ENCODE data around the gene GPR18. TPM values are rescaled to one million over a fixed set of nuclear protein-coding genes. Genes with fewer than 3 reads are reported as not detected.
"Not testable (repeated sequence)": the region's sequence is repeated elsewhere in the genome, so short reads cannot be mapped to it uniquely, and the experiment has no call there.

Gene GPR18
- total RNA-seq, 4 donors from 2014 or later = not detected

GRCh38 chr13:99254830-99255229, 3.3 kb downstream of the GPR18 start:
- Histone ChIP-seq H3K36me3 (peaks cover 0 to 19% (median 0%) of the 10 kb centered on the region in 3 donors), H3K27me3 (no peaks in the 10 kb centered on the region), H3K9me3 (no peaks in the 10 kb centered on the region), H3K4me3 (no peak overlapping the region), H3K4me1 (peaks cover 0 to 6% (median 0%) of the 10 kb centered on the region in 4 donors), H3K27ac (no peak overlapping the region)
- no peak for DNase-seq (ENCODE audit: low spot score in 2 of 2)
- TF ChIP-seq CTCF (IDR thresholded peaks at IDR 0.05) = no peak
- TF ChIP-seq EP300 (IDR thresholded peaks at IDR 0.05) = no peak
- no peak for TF ChIP-seq POLR2A (IDR thresholded peaks at IDR 0.05)
- 65 to 68% methylated on average over 14 of the region's 14 CpGs for WGBS, 2 donors

- Histone ChIP-seq H3K27me3 (no peaks in the 10 kb centered on the region), H3K9me3 (no peaks in the 10 kb centered on the region), H3K4me3 (no peak overlapping the region), H3K27ac (no peak overlapping the region), H3K4me1 (no peaks in the 10 kb centered on the region), H3K36me3 (peaks cover 0 to 35% (median 0%) of the 10 kb centered on the region in 3 donors)
- 89 to 94% methylated on average over 4 of the region's 4 CpGs for WGBS, 2 donors
- DNase-seq (ENCODE audit: low spot score in 2 of 2) = no peak
- TF ChIP-seq EP300 (IDR thresholded peaks at IDR 0.05) (no peak), CTCF (IDR thresholded peaks at IDR 0.05) (no peak), POLR2A (IDR thresholded peaks at IDR 0.05) (no peak)
Measured at GRCh38 chr13:99251921-99252320, 6.3 kb downstream of the GPR18 start.

GRCh38 chr13:99250982-99251825, 7.0 kb downstream of the GPR18 start:
- Histone ChIP-seq H3K9me3 (no peaks in the 10 kb centered on the region), H3K27me3 (no peaks in the 10 kb centered on the region), H3K27ac (no peak overlapping the region), H3K4me3 (no peak overlapping the region), H3K4me1 (no peaks in the 10 kb centered on the region), H3K36me3 (peaks cover 0 to 35% (median 0%) of the 10 kb centered on the region in 3 donors)
- 96% methylated on average over 5 of the region's 5 CpGs for WGBS, 2 donors
- DNase-seq (ENCODE audit: low spot score in 2 of 2) = no peak
- TF ChIP-seq POLR2A (IDR thresholded peaks at IDR 0.05) (no peak), EP300 (IDR thresholded peaks at IDR 0.05) (no peak), CTCF (IDR thresholded peaks at IDR 0.05) (no peak)

- H3K9me3 ChIP-seq; DNase-seq (ENCODE audit: low spot score in 2 of 2): not testable (repeated sequence)
- WGBS, 2 donors = 98 to 99% methylated on average over 2 of the region's 2 CpGs
Measured at GRCh38 chr13:99249606-99250005, 8.6 kb downstream of the GPR18 start.

GRCh38 chr13:99249178-99249577, 9.0 kb downstream of the GPR18 start:
- not testable (repeated sequence) for H3K27ac ChIP-seq; H3K27me3 ChIP-seq; DNase-seq (ENCODE audit: low spot score in 2 of 2); H3K4me1 ChIP-seq; H3K9me3 ChIP-seq; H3K4me3 ChIP-seq
- peaks cover 0 to 33% (median 0%) of the 10 kb centered on the region in 3 donors for H3K36me3 ChIP-seq
- 97 to 99% methylated on average over 3 of the region's 3 CpGs for WGBS, 2 donors

More at GRCh38 chr13:99249606-99250005, 8.6 kb downstream of the GPR18 start:
- not testable (repeated sequence) for H3K27ac ChIP-seq, H3K4me1 ChIP-seq, H3K4me3 ChIP-seq, H3K27me3 ChIP-seq
- peaks cover 0 to 33% (median 0%) of the 10 kb centered on the region in 3 donors for H3K36me3 ChIP-seq

GRCh38 chr13:99246100-99246499, 12.1 kb downstream of the GPR18 start:
- peaks cover 0 to 40% (median 0%) of the 10 kb centered on the region in 3 donors for H3K36me3 ChIP-seq
- H3K27ac ChIP-seq = no peak overlapping the region
- DNase-seq (ENCODE audit: low spot score in 2 of 2) = no peak
- WGBS, 2 donors = 98 to 100% methylated on average over 1 of the region's 1 CpG
- H3K9me3 ChIP-seq = no peaks in the 10 kb centered on the region
- TF ChIP-seq CTCF (IDR thresholded peaks at IDR 0.05) = no peak
- no peak for TF ChIP-seq POLR2A (IDR thresholded peaks at IDR 0.05)
- TF ChIP-seq EP300 (IDR thresholded peaks at IDR 0.05) = no peak
- H3K27me3 ChIP-seq = no peaks in the 10 kb centered on the region
- H3K4me3 ChIP-seq = no peak overlapping the region
- no peaks in the 10 kb centered on the region for H3K4me1 ChIP-seq
